ENCODE results near the gene EOMES. TPM values are rescaled to one million over a fixed set of nuclear protein-coding genes. Genes with fewer than 3 reads are reported as not detected.

EOMES gene
- total and polyA plus RNA-seq, 10 donors = 1.1 to 17.2 (median 12.2) TPM

DNA sequence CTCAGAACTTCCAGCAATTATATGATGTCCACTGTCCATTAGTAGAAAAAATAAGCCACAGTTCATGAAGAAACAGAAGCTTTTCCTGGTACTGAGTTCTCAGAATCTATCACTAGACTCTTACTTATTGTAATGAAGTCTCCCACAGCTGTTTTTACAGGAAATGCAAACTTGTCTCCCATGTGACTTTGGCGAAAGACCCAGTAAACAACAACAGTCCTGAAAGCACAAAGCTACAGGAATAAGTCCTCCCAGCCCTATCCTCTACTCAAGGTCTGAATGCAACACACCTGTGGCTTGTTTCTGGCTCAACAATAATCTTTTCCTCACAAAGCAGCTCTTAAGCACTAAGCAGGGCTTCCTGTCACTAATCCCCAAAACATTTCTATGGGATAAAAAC is 55.9 kb downstream of the EOMES start:
- Histone ChIP-seq H3K4me3 (peak overlapping the region in 2 of 8 donors; percentile 1 to 29), H3K27me3 (replicated peaks in 1 of 7) (no peaks in the 10 kb centered on the region), H3K27ac (peak overlapping the region in 7 of 8 donors; percentile 32 to 73 (median 66)), H3K4me1 (peaks cover 0 to 26% (median 13%) of the 10 kb centered on the region in 6 donors), H3K36me3 (no peaks in the 10 kb centered on the region), H3K9me3 (no peaks in the 10 kb centered on the region)
- no peak for TF ChIP-seq POLR2A (IDR thresholded peaks at IDR 0.05)
- no peak for TF ChIP-seq POLR2AphosphoS5 (IDR thresholded peaks at IDR 0.05)
- no peak for TF ChIP-seq CTCF (IDR thresholded peaks at IDR 0.05 in 8 of 11, conservative IDR thresholded peaks at IDR 0.05 in 3 of 11)
- intact Hi-C loops (cut with DNase I; ENCODE audit: low total_unique reads) = no loop called here
- 3 to 13% (median 9%) methylated on average over 1 of the region's 1 CpG for WGBS, 5 donors
- no peak for DNase-seq

Other genes starting within 250 kb of the EOMES start
- 10 to 100 TPM; 36.2 to 62.3 (median 46.8) TPM for gene SLC4A7, start 237.9 kb downstream of the EOMES start, total RNA-seq
- gene SLC4A7, start 237.9 kb downstream of the EOMES start, polyA plus RNA-seq = 1 to 10 TPM; 5.7 to 9.7 (median 6.6) TPM